Lung (tissue), 12 donors: ENCODE data around the gene CCDC60. TPM values are rescaled to one million over a fixed set of nuclear protein-coding genes. Genes with fewer than 3 reads are reported as not detected.
A peak's percentile ranks its signal among the peaks of the same experiment; 100 is the strongest.

Experiments
- ATAC-seq: fragments of 200-7000 bp; cut with Tn5 transposase; one replicate; pipeline ENCODE4 v1.9.1; 2020; ENCODE audit warnings: moderate number of reproducible peaks; ENCODE audit not compliant: insufficient read depth, low FRiP score
- DNase-seq, 3 donors: peaks; one replicate each; pipeline ENCODE4 v3.0.0-alpha.2; 2013 to 2017
- H3K27ac ChIP-seq, 2 donors: one replicate each; pipeline ENCODE4 v1.5.1; 2013; ENCODE audit warnings: mild to moderate bottlenecking in 2 of 2, moderate library complexity in 2 of 2, control low read depth in 1 of 2, inconsistent platforms in 1 of 2, low read depth in 1 of 2, low read length in 1 of 2
- H3K27me3 ChIP-seq, 3 donors: one replicate each; pipeline ENCODE4 v1.5.1; 2013; ENCODE audit warnings: low read length in 2 of 3; ENCODE audit not compliant: control insufficient read depth in 3 of 3, insufficient read depth in 3 of 3
- H3K36me3 ChIP-seq, 4 donors: one replicate each; pipeline ENCODE4 v1.5.1; 2013; ENCODE audit warnings: low read length in 4 of 4, mild to moderate bottlenecking in 1 of 4, moderate library complexity in 1 of 4; ENCODE audit not compliant: control insufficient read depth in 4 of 4, insufficient read depth in 4 of 4
- H3K4me1 ChIP-seq, 5 donors: one replicate each; pipeline ENCODE4 v1.5.1; 2013; ENCODE audit warnings: low read length in 5 of 5, mild to moderate bottlenecking in 2 of 5, moderate library complexity in 1 of 5; ENCODE audit not compliant: control insufficient read depth in 5 of 5, insufficient read depth in 5 of 5
- H3K4me3 ChIP-seq: one replicate; pipeline ENCODE4 v1.5.1; 2013; ENCODE audit warnings: mild to moderate bottlenecking, control low read depth, moderate library complexity
- H3K9ac ChIP-seq, 2 donors: one replicate each; pipeline ENCODE4 v1.5.1; 2013; ENCODE audit warnings: low read length in 2 of 2, control low read depth in 1 of 2; ENCODE audit not compliant: insufficient read depth in 1 of 2
- H3K9me3 ChIP-seq, 4 donors: one replicate each; pipeline ENCODE4 v1.5.1; 2013; ENCODE audit warnings: low read length in 3 of 4, mild to moderate bottlenecking in 1 of 4, moderate library complexity in 1 of 4; ENCODE audit not compliant: control insufficient read depth in 4 of 4, insufficient read depth in 3 of 4
- WGBS, 2 donors: extraction: QIAGEN DNeasy Blood & Tissue Kit; methylation state at CpG; one replicate each; pipeline ENCODE4 v1.1.7; 2013; 5-methylcytosine and 5-hydroxymethylcytosine counted together
- polyA plus RNA-seq, 2 donors: library from polyadenylated mRNA; stranded (reverse); fragments of 200-250 nt; gene quantifications; one replicate each; pipeline ENCODE4 v1.2.1, GENCODE V29; 2013
- total RNA-seq, 2 donors: library from RNA; depleted of rRNA in 1 of 2; stranded (reverse); fragments of >200 nt in 1 of 2; gene quantifications; one replicate each; pipeline ENCODE4 v1.2.1, GENCODE V29; 2014 to 2021
- TF ChIP-seq, protein P1 (sequence below): IDR thresholded peaks from 2 replicates; pipeline ENCODE4 v1.5.1; 2012; ENCODE audit warnings: mild to moderate bottlenecking; ENCODE audit errors: control extremely low read depth, extremely low read depth
- donor health status: control.
- donor health status: control.
- donor health status: Bipolar disorder and iron deficiency.
- donor health status: healthy.
- donor health status: DM: yes; HTN: yes; CAD: no.

The CCDC60 gene
- total and polyA plus RNA-seq, 4 donors: 2.1 to 7.6 (median 3.5) TPM

DNA sequence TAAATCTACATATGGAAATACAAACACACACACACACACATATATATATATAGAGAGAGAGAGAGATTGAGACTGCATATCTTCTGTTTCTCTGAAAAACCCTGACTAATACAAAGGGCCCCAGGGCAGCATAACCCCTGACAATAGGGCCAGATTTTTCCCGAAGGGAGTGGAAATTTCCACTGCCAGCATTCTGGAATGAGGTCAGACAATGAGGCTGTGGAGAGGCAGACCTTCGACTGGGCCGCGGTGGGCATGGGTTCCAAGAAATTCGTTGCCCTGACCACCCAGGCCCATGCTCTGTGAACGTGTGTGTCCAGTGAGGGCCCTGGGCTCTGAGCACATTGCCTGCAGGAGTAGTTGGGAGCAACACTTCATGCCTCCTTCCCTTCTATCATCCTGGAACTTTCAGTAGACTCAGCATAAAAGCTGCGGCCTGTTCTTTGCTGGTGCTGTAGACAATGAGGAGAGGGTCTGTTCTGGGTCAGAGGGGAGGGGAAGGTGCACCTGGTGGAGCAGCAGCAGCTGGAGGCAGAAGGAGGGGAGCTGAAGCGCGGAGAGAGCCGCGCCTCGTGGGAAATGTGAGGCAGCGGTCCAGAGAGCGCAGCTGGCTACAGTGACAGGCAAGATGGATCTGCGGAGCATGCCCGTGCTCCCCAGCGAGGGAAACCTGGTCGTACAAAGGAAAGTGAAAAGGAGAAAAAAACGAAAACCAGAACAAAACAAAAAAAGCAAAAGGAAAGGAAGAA is 25.6 kb upstream of the CCDC60 start:
- Histone ChIP-seq H3K4me1 (peaks cover 0 to 6% (median 0%) of the 10 kb centered on the region in 5 donors), H3K4me3 (no peak overlapping the region), H3K27me3 (no peaks in the 10 kb centered on the region), H3K9ac (no peak overlapping the region), H3K36me3 (no peaks in the 10 kb centered on the region), H3K9me3 (no peaks in the 10 kb centered on the region), H3K27ac (no peak overlapping the region)
- 70 to 77% methylated on average over 19 of the region's 19 CpGs for WGBS, 2 donors
- TF ChIP-seq, protein P1, sequence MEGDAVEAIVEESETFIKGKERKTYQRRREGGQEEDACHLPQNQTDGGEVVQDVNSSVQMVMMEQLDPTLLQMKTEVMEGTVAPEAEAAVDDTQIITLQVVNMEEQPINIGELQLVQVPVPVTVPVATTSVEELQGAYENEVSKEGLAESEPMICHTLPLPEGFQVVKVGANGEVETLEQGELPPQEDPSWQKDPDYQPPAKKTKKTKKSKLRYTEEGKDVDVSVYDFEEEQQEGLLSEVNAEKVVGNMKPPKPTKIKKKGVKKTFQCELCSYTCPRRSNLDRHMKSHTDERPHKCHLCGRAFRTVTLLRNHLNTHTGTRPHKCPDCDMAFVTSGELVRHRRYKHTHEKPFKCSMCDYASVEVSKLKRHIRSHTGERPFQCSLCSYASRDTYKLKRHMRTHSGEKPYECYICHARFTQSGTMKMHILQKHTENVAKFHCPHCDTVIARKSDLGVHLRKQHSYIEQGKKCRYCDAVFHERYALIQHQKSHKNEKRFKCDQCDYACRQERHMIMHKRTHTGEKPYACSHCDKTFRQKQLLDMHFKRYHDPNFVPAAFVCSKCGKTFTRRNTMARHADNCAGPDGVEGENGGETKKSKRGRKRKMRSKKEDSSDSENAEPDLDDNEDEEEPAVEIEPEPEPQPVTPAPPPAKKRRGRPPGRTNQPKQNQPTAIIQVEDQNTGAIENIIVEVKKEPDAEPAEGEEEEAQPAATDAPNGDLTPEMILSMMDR: no peak
- DNase-seq: peak in 2 of 3 donors; percentile 37 to 61
- ATAC-seq: no peak

DNA sequence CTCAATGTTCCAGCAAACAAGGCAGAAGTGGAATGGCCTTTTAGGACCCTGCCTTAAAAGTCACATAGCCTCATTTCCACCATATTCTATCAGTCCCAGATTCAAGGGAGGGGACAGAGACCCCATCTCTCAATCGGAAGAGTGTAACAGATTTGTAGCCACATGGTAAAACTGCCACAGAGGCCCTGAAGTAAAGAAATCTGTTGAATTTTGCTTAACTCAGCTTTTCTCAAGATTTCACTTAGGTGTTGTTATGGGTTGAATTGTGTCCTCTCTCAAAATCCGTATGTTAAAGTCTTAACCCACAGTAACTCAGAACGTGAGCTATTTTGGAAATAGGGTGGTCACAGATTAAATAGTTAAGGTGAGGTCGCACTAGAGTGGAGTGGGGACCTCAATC is 22.7 kb upstream of the CCDC60 start:
- Histone ChIP-seq H3K4me1 (peaks cover 0 to 6% (median 0%) of the 10 kb centered on the region in 5 donors), H3K9ac (no peak overlapping the region), H3K27ac (no peak overlapping the region), H3K27me3 (no peaks in the 10 kb centered on the region), H3K9me3 (peaks cover 0 to 2% (median 0%) of the 10 kb centered on the region in 4 donors), H3K36me3 (no peaks in the 10 kb centered on the region), H3K4me3 (no peak overlapping the region)
- no peak for DNase-seq
- TF ChIP-seq, protein P1: no peak
- WGBS, 2 donors: 81 to 84% methylated on average over 4 of the region's 4 CpGs
- ATAC-seq: no peak

DNA sequence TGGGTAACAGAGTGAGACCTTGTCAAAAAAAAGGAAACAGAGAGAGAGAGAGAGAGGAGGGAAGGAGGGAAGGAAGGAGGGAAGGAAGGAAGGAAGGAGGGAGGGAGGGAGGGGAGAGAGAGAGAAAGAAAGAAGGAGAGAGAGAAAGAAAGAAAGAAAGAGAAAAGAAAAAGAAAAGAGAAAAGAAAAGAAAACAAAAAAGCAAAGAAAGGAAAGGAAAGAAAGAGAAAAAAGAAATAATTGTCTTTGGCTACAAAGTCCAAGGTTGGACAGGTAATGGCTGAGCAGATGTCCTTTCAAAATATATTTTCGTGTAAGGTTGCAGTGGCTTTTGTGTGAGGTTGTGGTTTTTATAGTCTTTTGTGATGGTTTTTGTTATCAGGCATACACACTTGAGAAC is 21.6 kb upstream of the CCDC60 start:
- H3K9me3 ChIP-seq: peaks cover 0 to 2% (median 0%) of the 10 kb centered on the region in 4 donors
- no peaks in the 10 kb centered on the region for H3K27me3 ChIP-seq
- H3K27ac ChIP-seq: no peak overlapping the region
- no peak overlapping the region for H3K9ac ChIP-seq
- no peak for DNase-seq
- TF ChIP-seq, protein P1: no peak
- ATAC-seq: no peak
- 62 to 70% methylated on average over 1 of the region's 1 CpG for WGBS, 2 donors
- no peak overlapping the region for H3K4me3 ChIP-seq
- no peaks in the 10 kb centered on the region for H3K36me3 ChIP-seq
- peaks cover 0 to 6% (median 0%) of the 10 kb centered on the region in 5 donors for H3K4me1 ChIP-seq
